Neural cell (in vitro differentiated cells): ENCODE results near the gene CDKAL1. TPM values are rescaled to one million over a fixed set of nuclear protein-coding genes. Genes with fewer than 3 reads are reported as not detected.

Experiments
- H2AFZ ChIP-seq: fragments of 200-600, 300-800 bp; sonication (generic), shearing (Covaris generic); 2 replicates; pipeline ENCODE4 v1.6.0; 2014; ENCODE audit warnings: low read depth, mild to moderate bottlenecking, antibody characterized with exemption, low read length, moderate library complexity
- H3F3A ChIP-seq: fragments of 200-600 bp; shearing (Covaris generic); 2 replicates; pipeline ENCODE4 v1.6.1; 2016; ENCODE audit warnings: mild to moderate bottlenecking, moderate library complexity, mixed read lengths, antibody characterized with exemption, low read length; ENCODE audit not compliant: insufficient read depth, poor library complexity, severe bottlenecking
- H3K27ac ChIP-seq: fragments of 200-600, 300-800 bp; sonication (generic), shearing (Covaris generic); 2 replicates; pipeline ENCODE4 v1.5.1; 2014; ENCODE audit warnings: mild to moderate bottlenecking, low read length, moderate library complexity
- H3K27me3 ChIP-seq: fragments of 300-800, 200-600 bp; sonication (generic), shearing (Covaris generic); 2 replicates; pipeline ENCODE4 v1.6.0; 2014; ENCODE audit warnings: mild to moderate bottlenecking, low read depth, low read length, moderate library complexity; ENCODE audit not compliant: insufficient read depth
- H3K36me3 ChIP-seq: fragments of 300-800, 200-600 bp; sonication (generic), shearing (Covaris generic); 2 replicates; pipeline ENCODE4 v1.5.1; 2014; ENCODE audit warnings: mild to moderate bottlenecking, antibody characterized with exemption, low read length, moderate library complexity; ENCODE audit not compliant: insufficient read depth
- H3K4me2 ChIP-seq: fragments of 300-800, 200-600 bp; sonication (generic), shearing (Covaris generic); 2 replicates; pipeline ENCODE4 v1.6.0; 2014; ENCODE audit warnings: mild to moderate bottlenecking, low read length
- H3K4me3 ChIP-seq: fragments of 300-800, 200-600 bp; sonication (generic), shearing (Covaris generic); 2 replicates; pipeline ENCODE4 v1.5.1; 2014; ENCODE audit warnings: mild to moderate bottlenecking, low read length, moderate library complexity
- H3K79me2 ChIP-seq: fragments of 200-600 bp; shearing (Covaris generic); replicated peaks from 2 replicates; pipeline ENCODE4 v1.6.0; 2014; ENCODE audit warnings: mild to moderate bottlenecking, low read length, moderate library complexity; ENCODE audit not compliant: insufficient read depth
- H3K9ac ChIP-seq: fragments of 300-800, 200-600 bp; sonication (generic), shearing (Covaris generic); 2 replicates; pipeline ENCODE4 v1.6.1; 2016; ENCODE audit warnings: mild to moderate bottlenecking, low read length, mixed read lengths
- H3K9me2 ChIP-seq: fragments of 200-600 bp; shearing (Covaris generic); 2 replicates; pipeline ENCODE4 v1.6.1; 2016; ENCODE audit warnings: mild to moderate bottlenecking, low read length, mixed read lengths; ENCODE audit not compliant: insufficient read depth
- H3K9me3 ChIP-seq: fragments of 200-600, 300-800 bp; sonication (generic), shearing (Covaris generic); 2 replicates; pipeline ENCODE4 v1.6.1; 2016; ENCODE audit warnings: mild to moderate bottlenecking, mixed run types, low read length, moderate library complexity, mixed read lengths
- H4K20me1 ChIP-seq: fragments of 200-600 bp; shearing (Covaris generic); 2 replicates; pipeline ENCODE4 v1.6.1; 2016; ENCODE audit warnings: mild to moderate bottlenecking, mixed run types; ENCODE audit not compliant: insufficient read depth
- EP300 ChIP-seq: fragments of 450-650 bp; conservative IDR thresholded peaks from 2 replicates; pipeline ENCODE4 v1.6.1; 2014; ENCODE audit warnings: antibody characterized with exemption, mild to moderate bottlenecking, moderate library complexity; ENCODE audit not compliant: poor library complexity, severe bottlenecking
- EZH2 ChIP-seq: fragments of 200-600, 300-800 bp; shearing (Covaris generic), sonication (generic); IDR thresholded peaks from 2 replicates; pipeline ENCODE4 v1.6.1; 2014; ENCODE audit warnings: antibody characterized with exemption, low read length, borderline replicate concordance, mild to moderate bottlenecking; ENCODE audit not compliant: insufficient read depth, poor library complexity, severe bottlenecking
- MXI1 ChIP-seq: fragments of 450-650 bp; conservative IDR thresholded peaks from 2 replicates; pipeline ENCODE4 v1.6.1; 2014; ENCODE audit warnings: antibody characterized with exemption, mild to moderate bottlenecking; ENCODE audit not compliant: poor library complexity, severe bottlenecking
- POLR2AphosphoS5 ChIP-seq: IDR thresholded peaks from 2 replicates; pipeline ENCODE4 v1.6.1; 2012
- RAD21 ChIP-seq: fragments of 450-650 bp; conservative IDR thresholded peaks from 2 replicates; pipeline ENCODE4 v1.6.1; 2014; ENCODE audit warnings: antibody characterized with exemption, mild to moderate bottlenecking, moderate library complexity
- REST ChIP-seq: IDR thresholded peaks from 2 replicates; pipeline ENCODE4 v1.6.1; 2012; ENCODE audit warnings: borderline replicate concordance
- SMC3 ChIP-seq: fragments of 450-650 bp; conservative IDR thresholded peaks from 2 replicates; pipeline ENCODE4 v1.6.1; 2014; ENCODE audit warnings: antibody characterized with exemption, mild to moderate bottlenecking, moderate library complexity; ENCODE audit not compliant: poor library complexity
- TAF1 ChIP-seq: IDR thresholded peaks from 2 replicates; pipeline ENCODE4 v1.6.1; 2012; ENCODE audit warnings: low read depth
- polyA plus RNA-seq: library from polyadenylated mRNA; depleted of rRNA; stranded (reverse); fragments of >200 nt; gene quantifications from 2 replicates; pipeline ENCODE4 v1.2.3, GENCODE V29; 2014
- TF ChIP-seq, protein P1 (sequence below): fragments of 450-650 bp; IDR thresholded peaks from 2 replicates; pipeline ENCODE4 v1.5.1; 2014; ENCODE audit warnings: antibody characterized with exemption, mild to moderate bottlenecking, moderate library complexity; ENCODE audit not compliant: poor library complexity, severe bottlenecking

The CDKAL1 gene
- polyA plus RNA-seq, 1 donor from 2014 or later = 10.7 TPM

- Histone ChIP-seq H3F3A (no peaks in the 10 kb centered on the region), H3K36me3 (no peaks in the 10 kb centered on the region), H2AFZ (no peak overlapping the region), H3K4me3 (no peak overlapping the region), H3K27ac (no peak overlapping the region), H3K9me2 (no peaks in the 10 kb centered on the region), H3K4me2 (no peak overlapping the region), H3K9me3 (no peaks in the 10 kb centered on the region), H3K9ac (no peak overlapping the region), H3K79me2 (peaks cover 22% of the 10 kb centered on the region), H4K20me1 (no peaks in the 10 kb centered on the region), H3K27me3 (no peaks in the 10 kb centered on the region)
- TF ChIP-seq RAD21 (no peak), EP300 (no peak), TAF1 (no peak), SMC3 (no peak), REST (no peak), EZH2 (no peak), POLR2AphosphoS5 (no peak), MXI1 (no peak)
- TF ChIP-seq, protein P1, sequence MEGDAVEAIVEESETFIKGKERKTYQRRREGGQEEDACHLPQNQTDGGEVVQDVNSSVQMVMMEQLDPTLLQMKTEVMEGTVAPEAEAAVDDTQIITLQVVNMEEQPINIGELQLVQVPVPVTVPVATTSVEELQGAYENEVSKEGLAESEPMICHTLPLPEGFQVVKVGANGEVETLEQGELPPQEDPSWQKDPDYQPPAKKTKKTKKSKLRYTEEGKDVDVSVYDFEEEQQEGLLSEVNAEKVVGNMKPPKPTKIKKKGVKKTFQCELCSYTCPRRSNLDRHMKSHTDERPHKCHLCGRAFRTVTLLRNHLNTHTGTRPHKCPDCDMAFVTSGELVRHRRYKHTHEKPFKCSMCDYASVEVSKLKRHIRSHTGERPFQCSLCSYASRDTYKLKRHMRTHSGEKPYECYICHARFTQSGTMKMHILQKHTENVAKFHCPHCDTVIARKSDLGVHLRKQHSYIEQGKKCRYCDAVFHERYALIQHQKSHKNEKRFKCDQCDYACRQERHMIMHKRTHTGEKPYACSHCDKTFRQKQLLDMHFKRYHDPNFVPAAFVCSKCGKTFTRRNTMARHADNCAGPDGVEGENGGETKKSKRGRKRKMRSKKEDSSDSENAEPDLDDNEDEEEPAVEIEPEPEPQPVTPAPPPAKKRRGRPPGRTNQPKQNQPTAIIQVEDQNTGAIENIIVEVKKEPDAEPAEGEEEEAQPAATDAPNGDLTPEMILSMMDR = no peak
These were observed 6.4 kb downstream of the CDKAL1 start for GRCh38 chr6:20540683-20541082.

- no peaks in the 10 kb centered on the region for H3F3A ChIP-seq
- no peak overlapping the region for H3K4me3 ChIP-seq
- H3K27me3 ChIP-seq = no peaks in the 10 kb centered on the region
- no peaks in the 10 kb centered on the region for H3K36me3 ChIP-seq
- no peak overlapping the region for H2AFZ ChIP-seq
- no peaks in the 10 kb centered on the region for H4K20me1 ChIP-seq
- H3K27ac ChIP-seq = no peak overlapping the region
- no peaks in the 10 kb centered on the region for H3K9me3 ChIP-seq
- H3K9ac ChIP-seq = no peak overlapping the region
- peaks cover 20% of the 10 kb centered on the region for H3K79me2 ChIP-seq
- no peak overlapping the region for H3K4me2 ChIP-seq
- TF ChIP-seq SMC3 = no peak
- TF ChIP-seq EZH2 = no peak
- no peak for TF ChIP-seq MXI1
- no peak for TF ChIP-seq EP300
- no peak for TF ChIP-seq TAF1
- no peak for TF ChIP-seq REST
- TF ChIP-seq, protein P1 = no peak
- TF ChIP-seq POLR2AphosphoS5 = no peak
- TF ChIP-seq RAD21 = no peak
- no peaks in the 10 kb centered on the region for H3K9me2 ChIP-seq
These were observed 7.1 kb downstream of the CDKAL1 start for GRCh38 chr6:20541382-20541781.
